B cell (primary cell): ENCODE measurements around the gene XIRP2.

Source experiments
- CTCF ChIP-seq: fragments of 200-600 bp; IDR thresholded peaks from one replicate; pipeline ENCODE4 v1.8.0; 2022; ENCODE audit warnings: antibody characterized with exemption, mild to moderate bottlenecking
- EZH2 ChIP-seq: IDR thresholded peaks from 2 replicates; pipeline ENCODE4 v1.6.1; 2012; ENCODE audit warnings: borderline replicate concordance, low read depth, mild to moderate bottlenecking, moderate library complexity, low read length; ENCODE audit not compliant: insufficient read depth, poor library complexity, severe bottlenecking

DNA sequence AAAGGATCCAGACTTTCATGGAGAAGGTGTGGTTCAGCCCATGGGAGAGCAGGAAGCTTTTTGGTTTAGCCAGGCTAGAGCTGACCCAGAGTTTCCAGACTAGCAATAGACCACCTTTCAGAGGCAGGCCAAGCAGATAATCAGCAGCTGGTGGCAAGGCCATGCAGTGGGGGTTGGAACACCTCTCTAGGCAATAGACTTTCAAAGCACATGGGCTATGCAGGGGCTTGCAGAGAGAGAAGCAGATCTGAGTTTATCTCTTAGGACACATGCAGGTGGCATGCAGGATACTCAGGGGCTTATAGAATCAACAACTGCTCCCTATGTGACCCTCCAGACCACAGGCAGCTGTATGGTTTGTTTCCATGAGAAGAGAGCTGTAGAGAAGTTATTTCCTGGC is 9.4 kb downstream of the XIRP2 start:
- TF ChIP-seq CTCF = no peak
- no peak for TF ChIP-seq EZH2
